GM23248 (cell line): ENCODE data around the gene HADHA. TPM values are rescaled to one million over a fixed set of nuclear protein-coding genes. Genes with fewer than 3 reads are reported as not detected.

Experiments
- DNase-seq: peaks from one replicate; pipeline ENCODE4 v3.0.0-alpha.2; 2015
- H2AFZ ChIP-seq: fragments of 200-600 bp; sonication (generic); 2 replicates; pipeline ENCODE4 v1.6.1; 2016; ENCODE audit warnings: antibody characterized with exemption
- H3F3A ChIP-seq: fragments of 200-600 bp; sonication (generic); 2 replicates; pipeline ENCODE4 v1.6.1; 2016; ENCODE audit warnings: mild to moderate bottlenecking, antibody characterized with exemption, mixed run types; ENCODE audit not compliant: insufficient read depth
- H3K27ac ChIP-seq: fragments of 200-600 bp; sonication (generic); 2 replicates; pipeline ENCODE4 v1.5.1; 2016; ENCODE audit warnings: mild to moderate bottlenecking
- H3K27me3 ChIP-seq: fragments of 200-600 bp; sonication (generic); replicated peaks from 2 replicates; pipeline ENCODE4 v1.6.1; 2016; ENCODE audit warnings: mild to moderate bottlenecking; ENCODE audit not compliant: insufficient read depth
- H3K36me3 ChIP-seq: fragments of 200-600 bp; sonication (generic); 2 replicates; pipeline ENCODE4 v1.6.1; 2016; ENCODE audit warnings: low read depth, mild to moderate bottlenecking
- H3K4me1 ChIP-seq: fragments of 200-600 bp; sonication (generic); 2 replicates; pipeline ENCODE4 v1.6.1; 2016; ENCODE audit warnings: mild to moderate bottlenecking; ENCODE audit not compliant: insufficient read depth
- H3K4me2 ChIP-seq: fragments of 200-600 bp; sonication (generic); one replicate; pipeline ENCODE4 v1.6.1; 2016; ENCODE audit warnings: mild to moderate bottlenecking; ENCODE audit not compliant: unreplicated experiment
- H3K4me3 ChIP-seq: fragments of 200-600 bp; sonication (generic); 2 replicates; pipeline ENCODE4 v1.5.1; 2016; ENCODE audit warnings: mild to moderate bottlenecking
- H3K79me2 ChIP-seq: fragments of 200-600 bp; sonication (generic); 2 replicates; pipeline ENCODE4 v1.6.1; 2016; ENCODE audit warnings: mild to moderate bottlenecking; ENCODE audit not compliant: insufficient read depth
- H3K9ac ChIP-seq: fragments of 200-600 bp; sonication (generic); 2 replicates; pipeline ENCODE4 v1.6.1; 2016; ENCODE audit warnings: mild to moderate bottlenecking
- H3K9me2 ChIP-seq: fragments of 200-600 bp; sonication (generic); 2 replicates; pipeline ENCODE4 v1.6.1; 2016; ENCODE audit warnings: mixed run types, mild to moderate bottlenecking, moderate library complexity; ENCODE audit not compliant: insufficient read depth
- H3K9me3 ChIP-seq: fragments of 200-600 bp; sonication (generic); one replicate; pipeline ENCODE4 v1.6.1; 2017; ENCODE audit warnings: low read depth
- H4K20me1 ChIP-seq: fragments of 200-600 bp; sonication (generic); 2 replicates; pipeline ENCODE4 v1.6.0; 2016; ENCODE audit not compliant: insufficient read depth
- EZH2 ChIP-seq: fragments of 200-600 bp; sonication (generic); IDR thresholded peaks from 2 replicates; pipeline ENCODE4 v1.6.1; 2018; ENCODE audit warnings: antibody characterized with exemption, mild to moderate bottlenecking; ENCODE audit not compliant: insufficient read depth, poor library complexity, severe bottlenecking
- EZH2phosphoT487 ChIP-seq: fragments of 200-600 bp; sonication (generic); IDR thresholded peaks from 2 replicates; pipeline ENCODE4 v1.6.1; 2018; ENCODE audit warnings: antibody characterized with exemption, moderate library complexity, mild to moderate bottlenecking, low read depth; ENCODE audit not compliant: insufficient read depth
- WGBS, 2 experiments: methylation state at CpG; one replicate each; pipeline ENCODE4 v1.1.6; 2015 to 2017; ENCODE audit warnings: low lambda C conversion rate in 2 of 2, low coverage in 1 of 2; ENCODE audit errors: missing lambda C conversion rate in 2 of 2; 5-methylcytosine and 5-hydroxymethylcytosine counted together
- in situ Hi-C: fragments of 300-500 bp; cut with MboI; formaldehyde crosslinking; loops from 2 replicates; pipeline ENCODE4 v1.15.0; 2020
- polyA plus RNA-seq: library from polyadenylated mRNA; unstranded; fragments of >200 nt; fragmentation: Nextera tagmentation; extraction: Ambion mirVana; gene quantifications from 2 replicates; pipeline ENCODE4 v1.2.1, GENCODE V29; 2016
- total RNA-seq: library from RNA; depleted of rRNA; stranded (reverse); fragments of >200 nt; shearing (Covaris generic); gene quantifications from 2 replicates; pipeline ENCODE4 v1.2.3, GENCODE V29; 2014

The HADHA gene
- total and polyA plus RNA-seq, 2 experiments from 2014 or later = 121 to 122 TPM

DNA sequence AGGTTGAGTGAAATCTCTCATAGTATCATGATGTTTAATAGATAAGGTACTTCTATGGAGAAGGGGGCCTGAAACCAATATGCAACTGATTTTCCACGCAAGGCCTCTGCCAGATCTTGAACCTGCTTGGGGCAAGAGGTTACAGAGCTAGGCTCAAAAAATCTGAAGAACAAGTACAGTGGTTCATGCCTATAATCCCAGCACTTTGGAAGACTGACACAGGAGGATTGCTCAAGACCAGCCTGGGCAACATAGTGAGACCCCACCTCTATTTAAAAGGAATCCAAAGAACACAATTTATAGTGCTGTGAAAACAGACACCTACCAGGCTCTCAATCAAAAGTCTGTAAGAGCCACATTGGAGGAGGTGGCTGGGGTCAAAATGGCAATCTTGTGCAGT, 28.6 kb downstream of the HADHA start:
- no peaks in the 10 kb centered on the region for H4K20me1 ChIP-seq
- TF ChIP-seq EZH2phosphoT487 = no peak
- TF ChIP-seq EZH2 = no peak
- H3K27ac ChIP-seq = no peak overlapping the region
- no peaks in the 10 kb centered on the region for H3K9me2 ChIP-seq
- H3K79me2 ChIP-seq = no peaks in the 10 kb centered on the region
- no peaks in the 10 kb centered on the region for H3F3A ChIP-seq
- H3K4me1 ChIP-seq = no peaks in the 10 kb centered on the region
- no peak overlapping the region for H3K4me3 ChIP-seq
- peaks cover 66% of the 10 kb centered on the region for H3K36me3 ChIP-seq
- no peak overlapping the region for H3K4me2 ChIP-seq
- H3K9ac ChIP-seq = no peak overlapping the region
- in situ Hi-C loops = no loop called here
- H3K9me3 ChIP-seq = no peaks in the 10 kb centered on the region
- DNase-seq = no peak
- H2AFZ ChIP-seq = no peak overlapping the region
- 98 to 100% methylated on average over 1 of the region's 1 CpG for WGBS, 2 experiments
- H3K27me3 ChIP-seq = no peaks in the 10 kb centered on the region

DNA sequence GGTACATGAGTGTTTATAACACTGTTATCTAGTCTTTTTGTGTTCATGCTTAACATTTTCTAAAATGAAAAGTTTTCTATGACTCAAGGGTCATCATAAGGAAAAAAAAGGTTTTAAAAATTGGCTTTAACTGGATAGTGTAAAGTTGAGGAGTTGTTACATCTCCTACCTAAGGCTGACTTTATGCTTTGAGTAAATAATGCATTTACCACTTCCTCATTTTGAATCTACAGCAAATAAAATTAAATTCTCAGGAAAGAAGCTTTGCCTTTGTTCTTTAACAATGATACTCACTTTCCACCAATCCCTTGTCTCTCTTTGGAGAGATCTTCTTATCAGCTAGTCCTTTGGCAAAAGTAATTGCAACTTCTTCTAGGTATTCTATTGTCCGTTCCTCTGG, 29.7 kb downstream of the HADHA start:
- no peaks in the 10 kb centered on the region for H3K27me3 ChIP-seq
- no peak overlapping the region for H3K9ac ChIP-seq
- no peak overlapping the region for H3K27ac ChIP-seq
- H3K4me3 ChIP-seq = no peak overlapping the region
- no peak overlapping the region for H3K4me2 ChIP-seq
- no peaks in the 10 kb centered on the region for H3K79me2 ChIP-seq
- DNase-seq = no peak
- no peaks in the 10 kb centered on the region for H3K4me1 ChIP-seq
- H3K9me2 ChIP-seq = no peaks in the 10 kb centered on the region
- peaks cover 70% of the 10 kb centered on the region for H3K36me3 ChIP-seq
- 100% methylated on average over 1 of the region's 1 CpG for WGBS, 2 experiments
- TF ChIP-seq EZH2phosphoT487 = no peak
- TF ChIP-seq EZH2 = no peak
- no peaks in the 10 kb centered on the region for H3F3A ChIP-seq
- H2AFZ ChIP-seq = no peak overlapping the region
- in situ Hi-C loops = no loop called here
- no peaks in the 10 kb centered on the region for H4K20me1 ChIP-seq
- H3K9me3 ChIP-seq = no peaks in the 10 kb centered on the region

DNA sequence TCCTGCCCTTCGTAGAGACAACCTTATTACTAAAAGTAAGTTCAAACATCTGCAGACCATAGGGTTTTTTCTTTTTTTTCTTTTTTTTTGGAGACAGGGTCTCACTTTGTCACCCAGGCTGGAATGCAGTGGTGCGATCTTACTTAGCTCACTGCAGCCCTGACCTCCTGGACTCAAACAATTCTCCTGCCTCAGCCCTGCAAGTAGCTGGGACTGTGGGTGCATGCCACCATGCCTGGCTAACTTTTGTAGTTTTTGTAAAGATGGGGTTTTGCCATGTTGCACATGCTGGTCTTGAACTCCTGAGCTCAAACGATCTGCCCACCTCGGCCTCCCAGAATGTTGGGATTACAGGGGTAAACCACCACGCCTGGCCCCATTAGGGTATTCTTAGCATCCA, 32.4 kb downstream of the HADHA start:
- Histone ChIP-seq H3K27me3 (no peaks in the 10 kb centered on the region), H3F3A (no peaks in the 10 kb centered on the region), H3K27ac (no peak overlapping the region), H3K4me3 (no peak overlapping the region), H4K20me1 (no peaks in the 10 kb centered on the region), H3K9ac (no peak overlapping the region), H3K36me3 (peaks cover 78% of the 10 kb centered on the region), H3K9me3 (no peaks in the 10 kb centered on the region), H3K4me1 (no peaks in the 10 kb centered on the region), H3K4me2 (no peak overlapping the region), H2AFZ (no peak overlapping the region), H3K9me2 (no peaks in the 10 kb centered on the region), H3K79me2 (no peaks in the 10 kb centered on the region)
- in situ Hi-C loops = no loop called here
- DNase-seq = no peak
- 96 to 100% methylated on average over 5 of the region's 5 CpGs for WGBS, 2 experiments
- TF ChIP-seq EZH2 (no peak), EZH2phosphoT487 (no peak)

DNA sequence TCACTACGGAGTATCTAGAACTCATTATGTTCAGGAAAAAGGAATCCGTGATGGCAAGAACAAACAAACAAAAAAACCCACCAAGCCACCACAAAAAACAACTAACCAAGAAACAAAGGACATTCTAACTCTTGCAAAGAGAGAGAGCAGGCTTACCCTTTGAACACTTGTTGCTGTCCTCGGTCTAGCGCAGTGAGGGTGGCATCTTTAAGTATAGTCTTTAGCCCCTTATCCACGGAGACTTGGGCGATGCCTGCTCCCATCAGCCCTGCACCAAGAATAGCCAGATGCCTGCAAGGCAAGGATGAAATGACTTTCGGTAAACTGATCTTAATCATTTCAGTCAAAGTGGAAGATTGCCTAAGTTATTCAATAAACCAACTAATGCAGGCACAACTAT, 40.5 kb downstream of the HADHA start:
- H3F3A ChIP-seq = no peaks in the 10 kb centered on the region
- H4K20me1 ChIP-seq = no peaks in the 10 kb centered on the region
- TF ChIP-seq EZH2phosphoT487 (no peak), EZH2 (no peak)
- in situ Hi-C loops = no loop called here
- no peak overlapping the region for H3K27ac ChIP-seq
- H3K9ac ChIP-seq = no peak overlapping the region
- H3K9me2 ChIP-seq = no peaks in the 10 kb centered on the region
- no peaks in the 10 kb centered on the region for H3K4me1 ChIP-seq
- H3K27me3 ChIP-seq = no peaks in the 10 kb centered on the region
- peaks cover 45% of the 10 kb centered on the region for H3K36me3 ChIP-seq
- no peak for DNase-seq
- no peak overlapping the region for H3K4me2 ChIP-seq
- no peaks in the 10 kb centered on the region for H3K79me2 ChIP-seq
- H2AFZ ChIP-seq = no peak overlapping the region
- H3K4me3 ChIP-seq = no peak overlapping the region
- H3K9me3 ChIP-seq = no peaks in the 10 kb centered on the region
- 89 to 90% methylated on average over 7 of the region's 7 CpGs for WGBS, 2 experiments

DNA sequence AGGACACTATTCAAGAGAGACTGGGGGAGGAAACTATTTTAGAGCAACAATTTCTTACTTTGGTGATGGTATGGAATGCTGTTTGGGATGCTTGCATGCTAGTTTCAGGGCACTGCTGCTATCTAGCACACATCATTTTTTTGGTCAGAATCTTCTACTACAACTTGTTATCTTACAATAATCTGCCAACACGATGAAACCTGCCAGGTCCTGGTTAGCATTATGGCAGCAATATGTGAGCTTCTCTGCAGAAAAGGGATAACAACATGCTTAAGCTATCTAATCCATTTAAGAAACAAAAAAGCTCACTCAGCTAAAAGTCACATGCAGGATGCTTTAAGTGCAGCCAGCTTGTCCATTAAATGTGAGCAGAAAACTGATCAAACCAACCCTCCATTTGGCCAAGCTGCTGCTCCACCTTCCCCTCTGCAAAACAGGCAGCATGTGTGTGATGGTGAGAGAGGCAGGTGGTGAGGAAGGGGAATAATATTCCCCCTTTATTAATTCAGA, 41.4 kb downstream of the HADHA start:
- H2AFZ ChIP-seq = no peak overlapping the region
- WGBS, 2 experiments = 42 to 51% methylated on average over 1 of the region's 1 CpG
- H3K36me3 ChIP-seq = peaks cover 44% of the 10 kb centered on the region
- TF ChIP-seq EZH2phosphoT487 (no peak), EZH2 (no peak)
- in situ Hi-C loops = no loop called here
- H4K20me1 ChIP-seq = no peaks in the 10 kb centered on the region
- H3K4me3 ChIP-seq = no peak overlapping the region
- no peaks in the 10 kb centered on the region for H3K9me2 ChIP-seq
- H3K9ac ChIP-seq = no peak overlapping the region
- H3K79me2 ChIP-seq = no peaks in the 10 kb centered on the region
- H3K9me3 ChIP-seq = no peaks in the 10 kb centered on the region
- H3F3A ChIP-seq = no peaks in the 10 kb centered on the region
- H3K27me3 ChIP-seq = no peaks in the 10 kb centered on the region
- no peak for DNase-seq
- H3K4me2 ChIP-seq = no peak overlapping the region
- no peaks in the 10 kb centered on the region for H3K4me1 ChIP-seq
- no peak overlapping the region for H3K27ac ChIP-seq
